Astrocyte of the spinal cord (primary cell): ENCODE measurements around the gene GRM7.

Experiments
- DNase-seq: peaks from one replicate; pipeline ENCODE4 v3.0.0; 2011; ENCODE audit warnings: low read depth, low spot score
- H3K4me3 ChIP-seq: 2 replicates; pipeline ENCODE4 v1.5.1; 2011; ENCODE audit warnings: low read depth, mild to moderate bottlenecking, low read length, moderate library complexity
- in situ Hi-C: cut with HindIII; loops from 2 replicates; pipeline ENCODE4 v1.10.0; 2017; ENCODE audit warnings: low sequenced_read_pairs
- TF ChIP-seq, protein P1 (sequence below): IDR thresholded peaks from 2 replicates; pipeline ENCODE4 v1.5.1; 2012; ENCODE audit warnings: low read depth, mild to moderate bottlenecking, low read length, inconsistent platforms

GRM7 gene

DNA sequence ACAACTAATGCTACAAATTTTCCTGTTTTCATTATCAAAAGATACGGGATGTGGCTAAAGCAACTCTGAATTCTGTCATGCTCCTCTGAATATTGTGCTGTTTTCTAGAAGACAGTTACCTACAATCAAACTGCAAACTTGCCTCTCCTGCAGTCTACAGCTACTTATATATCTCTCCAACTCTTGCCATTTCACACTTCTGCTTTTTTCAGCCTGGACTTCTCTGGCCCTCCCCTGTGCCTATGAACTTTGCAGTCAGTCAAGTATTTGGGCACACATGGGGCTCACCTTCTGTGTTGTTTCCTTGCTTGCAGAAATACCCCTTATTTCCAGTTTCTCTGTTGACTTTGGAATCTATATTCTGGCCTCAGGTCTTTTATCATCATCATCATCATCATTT is 575.6 kb downstream of the GRM7 start:
- in situ Hi-C loops = no loop called here
- no peak for DNase-seq
- TF ChIP-seq, protein P1, sequence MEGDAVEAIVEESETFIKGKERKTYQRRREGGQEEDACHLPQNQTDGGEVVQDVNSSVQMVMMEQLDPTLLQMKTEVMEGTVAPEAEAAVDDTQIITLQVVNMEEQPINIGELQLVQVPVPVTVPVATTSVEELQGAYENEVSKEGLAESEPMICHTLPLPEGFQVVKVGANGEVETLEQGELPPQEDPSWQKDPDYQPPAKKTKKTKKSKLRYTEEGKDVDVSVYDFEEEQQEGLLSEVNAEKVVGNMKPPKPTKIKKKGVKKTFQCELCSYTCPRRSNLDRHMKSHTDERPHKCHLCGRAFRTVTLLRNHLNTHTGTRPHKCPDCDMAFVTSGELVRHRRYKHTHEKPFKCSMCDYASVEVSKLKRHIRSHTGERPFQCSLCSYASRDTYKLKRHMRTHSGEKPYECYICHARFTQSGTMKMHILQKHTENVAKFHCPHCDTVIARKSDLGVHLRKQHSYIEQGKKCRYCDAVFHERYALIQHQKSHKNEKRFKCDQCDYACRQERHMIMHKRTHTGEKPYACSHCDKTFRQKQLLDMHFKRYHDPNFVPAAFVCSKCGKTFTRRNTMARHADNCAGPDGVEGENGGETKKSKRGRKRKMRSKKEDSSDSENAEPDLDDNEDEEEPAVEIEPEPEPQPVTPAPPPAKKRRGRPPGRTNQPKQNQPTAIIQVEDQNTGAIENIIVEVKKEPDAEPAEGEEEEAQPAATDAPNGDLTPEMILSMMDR = no peak
- no peak overlapping the region for H3K4me3 ChIP-seq

DNA sequence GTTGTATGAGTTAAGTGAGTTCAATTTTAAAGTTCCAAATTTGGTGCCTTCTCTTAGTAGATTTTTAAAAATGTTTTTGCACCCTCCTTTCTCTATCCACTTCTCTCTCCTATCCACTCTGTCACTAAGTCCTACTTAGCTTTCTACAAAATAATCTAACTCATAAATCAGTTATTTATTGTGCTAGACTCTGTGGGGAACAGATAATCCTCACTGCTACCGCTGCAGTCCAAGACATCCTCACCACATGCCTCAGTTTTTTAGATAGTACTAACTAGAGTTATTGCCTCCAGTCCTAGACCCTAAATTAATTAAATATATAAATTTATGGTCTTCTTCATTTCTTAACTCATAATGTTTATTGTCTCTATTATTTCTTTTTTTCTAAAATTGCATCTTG is 576.3 kb downstream of the GRM7 start:
- no peak overlapping the region for H3K4me3 ChIP-seq
- TF ChIP-seq, protein P1 = no peak
- no peak for DNase-seq
- in situ Hi-C loops = no loop called here

- TF ChIP-seq, protein P1 = no peak
- H3K4me3 ChIP-seq = no peak overlapping the region
- in situ Hi-C loops = no loop called here
- DNase-seq = no peak
Measured at GRCh38 chr3:7439101-7439680, 578.3 kb downstream of the GRM7 start.

- DNase-seq = no peak
- TF ChIP-seq, protein P1 = no peak
- in situ Hi-C loops = no loop called here
Measured at GRCh38 chr3:7444886-7445285, 584.0 kb downstream of the GRM7 start.

DNA sequence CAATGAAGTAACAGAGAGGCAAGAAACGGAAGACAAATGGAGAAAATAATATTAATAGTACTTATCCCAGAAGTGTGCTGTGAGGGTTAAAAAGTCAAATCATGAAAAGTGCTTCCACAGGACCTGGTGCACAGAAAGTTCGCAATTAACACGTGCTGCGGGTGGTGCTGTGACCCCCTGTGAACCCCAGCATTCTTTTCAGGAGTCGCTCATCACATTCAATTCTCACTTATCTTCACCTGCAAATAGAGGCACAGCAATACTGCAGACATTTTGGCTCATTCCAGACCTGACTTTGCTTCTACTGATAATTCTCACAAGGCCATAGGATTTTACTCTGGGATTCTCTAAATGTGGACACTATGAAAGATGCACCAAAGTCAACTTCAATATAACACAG is 584.4 kb downstream of the GRM7 start:
- no peak for DNase-seq
- no peak overlapping the region for H3K4me3 ChIP-seq
- in situ Hi-C loops = no loop called here
- TF ChIP-seq, protein P1 = no peak

More at GRCh38 chr3:7444886-7445285, 584.0 kb downstream of the GRM7 start:
- no peak overlapping the region for H3K4me3 ChIP-seq

- no peak overlapping the region for H3K4me3 ChIP-seq
- no peak for DNase-seq
- TF ChIP-seq, protein P1 = no peak
- in situ Hi-C loops = no loop called here
Measured at GRCh38 chr3:7447197-7447769, 586.4 kb downstream of the GRM7 start.

GRCh38 chr3:7456386-7456785 is 595.5 kb downstream of the GRM7 start:
- no peak for DNase-seq
- H3K4me3 ChIP-seq = no peak overlapping the region
- TF ChIP-seq, protein P1 = no peak
- in situ Hi-C loops = no loop called here
